GM12874 (cell line): ENCODE measurements around the gene FAM228A.

Experiments used
- TF ChIP-seq, protein P1 (sequence below): IDR thresholded peaks from 2 replicates; pipeline ENCODE4 v1.5.1; 2011; ENCODE audit warnings: low read depth, mild to moderate bottlenecking, control low read depth, low read length, moderate library complexity; ENCODE audit not compliant: insufficient read depth

The FAM228A gene

DNA sequence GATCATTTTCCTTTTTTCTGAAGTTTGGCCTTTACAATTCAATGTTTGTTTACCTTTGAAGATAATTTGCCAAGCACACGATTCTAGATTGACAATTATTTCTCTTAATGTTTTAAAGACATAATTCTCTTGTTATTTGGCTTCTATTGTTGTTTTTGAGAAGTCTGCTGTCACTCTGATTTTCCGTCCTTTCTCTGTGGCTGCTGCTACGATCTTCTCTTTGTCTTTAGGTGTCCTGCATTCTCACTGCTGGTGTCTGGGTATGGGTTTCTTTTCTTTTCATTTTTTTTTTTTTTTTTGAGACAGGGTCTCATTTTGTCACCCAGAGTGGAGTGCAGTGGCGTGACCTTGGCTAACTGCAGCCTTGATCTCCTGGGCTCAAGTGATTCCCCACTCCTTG is 15.1 kb upstream of the FAM228A start:
- TF ChIP-seq, protein P1, sequence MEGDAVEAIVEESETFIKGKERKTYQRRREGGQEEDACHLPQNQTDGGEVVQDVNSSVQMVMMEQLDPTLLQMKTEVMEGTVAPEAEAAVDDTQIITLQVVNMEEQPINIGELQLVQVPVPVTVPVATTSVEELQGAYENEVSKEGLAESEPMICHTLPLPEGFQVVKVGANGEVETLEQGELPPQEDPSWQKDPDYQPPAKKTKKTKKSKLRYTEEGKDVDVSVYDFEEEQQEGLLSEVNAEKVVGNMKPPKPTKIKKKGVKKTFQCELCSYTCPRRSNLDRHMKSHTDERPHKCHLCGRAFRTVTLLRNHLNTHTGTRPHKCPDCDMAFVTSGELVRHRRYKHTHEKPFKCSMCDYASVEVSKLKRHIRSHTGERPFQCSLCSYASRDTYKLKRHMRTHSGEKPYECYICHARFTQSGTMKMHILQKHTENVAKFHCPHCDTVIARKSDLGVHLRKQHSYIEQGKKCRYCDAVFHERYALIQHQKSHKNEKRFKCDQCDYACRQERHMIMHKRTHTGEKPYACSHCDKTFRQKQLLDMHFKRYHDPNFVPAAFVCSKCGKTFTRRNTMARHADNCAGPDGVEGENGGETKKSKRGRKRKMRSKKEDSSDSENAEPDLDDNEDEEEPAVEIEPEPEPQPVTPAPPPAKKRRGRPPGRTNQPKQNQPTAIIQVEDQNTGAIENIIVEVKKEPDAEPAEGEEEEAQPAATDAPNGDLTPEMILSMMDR = no peak

DNA sequence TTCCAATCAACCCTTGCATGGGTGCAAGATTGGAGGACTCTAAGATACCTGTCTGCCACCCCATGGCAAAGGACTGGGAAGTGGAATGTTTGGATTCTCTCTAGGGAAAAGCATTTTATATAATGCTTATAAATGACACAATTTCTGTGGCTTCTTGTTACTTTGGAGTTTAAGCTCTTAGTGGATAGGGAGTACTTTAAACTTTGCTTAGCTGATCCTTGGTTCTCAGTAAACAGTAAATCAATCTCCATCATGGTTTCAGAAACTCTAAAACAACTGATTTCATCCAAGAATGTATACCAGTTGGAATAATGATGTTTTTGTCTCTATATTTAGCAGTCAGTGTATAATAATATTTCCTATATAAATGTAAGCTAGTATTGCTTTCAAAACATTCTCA is 14.1 kb upstream of the FAM228A start:
- TF ChIP-seq, protein P1 = no peak

DNA sequence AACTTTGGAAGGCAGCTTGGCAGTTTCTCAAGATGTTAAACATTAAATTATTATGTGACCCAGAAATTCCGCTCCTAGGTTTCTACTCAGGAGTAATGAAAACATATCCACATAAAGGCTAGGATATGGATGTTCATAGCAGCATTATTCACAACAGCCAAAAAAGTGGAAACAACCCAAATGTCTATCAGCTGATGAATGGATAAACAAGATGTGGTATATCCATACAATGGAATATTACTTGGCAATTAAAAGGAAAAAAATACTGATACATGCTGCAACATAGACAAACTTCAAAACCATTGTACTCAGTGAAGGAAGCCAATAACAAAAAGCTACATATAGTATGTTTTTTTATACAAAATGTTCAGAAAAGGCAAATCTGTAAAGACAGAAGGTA is 12.4 kb upstream of the FAM228A start:
- TF ChIP-seq, protein P1 = no peak

DNA sequence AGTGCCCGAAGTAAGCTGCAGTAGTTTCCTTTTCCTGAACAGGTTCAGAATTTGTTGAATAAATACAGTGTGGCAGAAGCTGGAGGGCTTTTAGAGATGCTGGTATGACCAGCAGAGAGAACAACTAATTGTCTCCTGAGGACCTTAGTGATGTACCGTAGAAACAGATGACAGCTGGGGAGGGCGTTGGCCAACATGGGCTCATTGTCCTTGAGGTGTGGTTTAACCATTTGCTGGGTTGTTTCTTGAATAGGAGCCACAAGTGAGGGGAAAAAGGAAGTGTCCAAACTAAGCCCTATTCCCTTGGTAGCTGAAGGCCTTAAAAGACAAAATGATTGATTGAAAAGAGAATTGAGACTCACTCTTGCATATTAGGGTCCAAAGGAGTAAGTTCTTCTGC is 11.7 kb upstream of the FAM228A start:
- TF ChIP-seq, protein P1 = no peak

DNA sequence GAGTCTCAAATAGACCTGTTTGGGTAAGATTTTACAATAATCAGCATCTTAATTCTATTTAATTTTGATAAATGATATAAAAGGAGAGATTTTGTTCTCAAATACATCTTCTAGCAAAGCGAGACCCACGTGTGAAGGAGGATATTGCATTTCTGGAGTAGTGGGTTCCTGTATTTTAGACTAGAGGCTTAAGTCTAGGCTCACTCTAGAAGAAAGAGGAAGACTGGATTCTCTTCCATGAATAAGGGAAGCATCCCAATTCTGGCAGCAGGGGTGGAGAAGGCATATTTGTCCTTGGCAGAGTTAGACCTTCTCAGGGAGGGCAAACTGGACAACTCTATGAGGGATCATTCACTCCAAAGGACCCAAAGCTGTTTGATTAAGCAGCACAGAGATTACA is 11.3 kb upstream of the FAM228A start:
- TF ChIP-seq, protein P1 = no peak

DNA sequence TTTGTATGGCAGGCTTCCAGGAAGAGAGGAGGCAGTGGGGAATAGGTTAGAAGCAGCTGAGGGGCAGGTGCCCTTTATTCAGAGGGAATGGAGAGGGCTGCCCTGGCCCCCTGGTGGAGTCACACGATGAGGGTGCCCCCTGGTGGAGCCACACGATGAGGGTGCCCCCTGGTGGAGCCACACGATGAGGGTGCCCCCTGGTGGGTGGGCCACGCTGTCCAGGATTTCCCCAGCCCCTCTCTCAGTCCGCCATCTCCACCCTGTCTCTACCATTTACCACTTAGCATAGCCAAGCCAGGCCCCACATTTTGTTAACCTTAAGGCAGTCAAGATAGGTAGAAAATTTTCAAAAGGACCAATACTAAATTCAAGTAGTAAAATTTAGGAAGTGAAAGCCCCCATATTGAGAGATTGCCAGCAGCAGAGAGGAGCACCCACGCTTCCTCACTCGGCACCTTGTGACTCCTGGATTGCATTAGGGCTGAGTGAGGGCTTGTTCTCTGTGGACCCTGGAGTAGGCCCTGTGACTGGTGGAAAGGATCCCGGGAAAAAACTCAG is 10.4 kb upstream of the FAM228A start:
- TF ChIP-seq, protein P1 = peak; percentile 87

DNA sequence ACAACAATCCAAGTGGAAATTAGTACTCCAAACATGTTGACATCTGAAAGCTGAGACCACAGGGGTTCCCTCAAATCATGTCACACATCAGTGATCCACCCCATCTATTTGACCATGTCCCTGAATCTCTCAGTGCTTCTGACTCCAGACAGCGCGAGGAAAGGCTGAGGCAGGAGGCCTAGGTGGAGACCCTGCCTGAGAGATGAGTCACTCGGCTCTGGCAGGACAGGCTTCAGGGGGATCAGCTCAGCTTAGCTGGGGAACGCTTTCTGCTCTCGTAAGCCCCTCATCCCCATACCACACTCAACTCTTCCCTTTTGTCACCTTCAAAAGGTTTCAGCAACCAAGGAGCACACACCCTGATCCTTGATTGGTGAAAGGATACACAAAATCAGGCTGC is 5.8 kb upstream of the FAM228A start:
- TF ChIP-seq, protein P1 = no peak
